LHCN-M2 (cell line): ENCODE measurements around the gene RGCC. TPM values are rescaled to one million over a fixed set of nuclear protein-coding genes. Genes with fewer than 3 reads are reported as not detected.

Experiments
- DNase-seq: peaks from one replicate; pipeline ENCODE4 v3.0.0-alpha.2; 2012; ENCODE audit warnings: low read depth
- total RNA-seq: library from RNA; depleted of rRNA; stranded (reverse); fragments of >200 nt; gene quantifications from 2 replicates; pipeline ENCODE4 v1.2.3, GENCODE V29; 2014; rRNA removed

RGCC gene
- total RNA-seq, 1 experiment from 2014 or later = 3.2 TPM

- DNase-seq = no peak
Measured at GRCh38 chr13:41515491-41516139, 58.3 kb downstream of the RGCC start.

GRCh38 chr13:41516166-41516565 is 58.8 kb downstream of the RGCC start:
- no peak for DNase-seq

GRCh38 chr13:41516760-41517159 is 59.4 kb downstream of the RGCC start:
- no peak for DNase-seq

- no peak for DNase-seq
Measured at GRCh38 chr13:41520016-41520659, 62.8 kb downstream of the RGCC start.

Other genes with a start within 250 kb of the RGCC start
- gene MTRF1, start 194.0 kb upstream of the RGCC start, total RNA-seq = 10.2 and 10.9 TPM in 2 replicates
- 6.5 and 7.6 TPM in 2 replicates for gene NAA16, start 146.3 kb upstream of the RGCC start, total RNA-seq